ENCODE measurements around the gene STARD10. TPM values are rescaled to one million over a fixed set of nuclear protein-coding genes. Genes with fewer than 3 reads are reported as not detected.

Gene STARD10
- total RNA-seq, 2 donors from 2014 or later = 8.0 to 11.9 TPM

DNA sequence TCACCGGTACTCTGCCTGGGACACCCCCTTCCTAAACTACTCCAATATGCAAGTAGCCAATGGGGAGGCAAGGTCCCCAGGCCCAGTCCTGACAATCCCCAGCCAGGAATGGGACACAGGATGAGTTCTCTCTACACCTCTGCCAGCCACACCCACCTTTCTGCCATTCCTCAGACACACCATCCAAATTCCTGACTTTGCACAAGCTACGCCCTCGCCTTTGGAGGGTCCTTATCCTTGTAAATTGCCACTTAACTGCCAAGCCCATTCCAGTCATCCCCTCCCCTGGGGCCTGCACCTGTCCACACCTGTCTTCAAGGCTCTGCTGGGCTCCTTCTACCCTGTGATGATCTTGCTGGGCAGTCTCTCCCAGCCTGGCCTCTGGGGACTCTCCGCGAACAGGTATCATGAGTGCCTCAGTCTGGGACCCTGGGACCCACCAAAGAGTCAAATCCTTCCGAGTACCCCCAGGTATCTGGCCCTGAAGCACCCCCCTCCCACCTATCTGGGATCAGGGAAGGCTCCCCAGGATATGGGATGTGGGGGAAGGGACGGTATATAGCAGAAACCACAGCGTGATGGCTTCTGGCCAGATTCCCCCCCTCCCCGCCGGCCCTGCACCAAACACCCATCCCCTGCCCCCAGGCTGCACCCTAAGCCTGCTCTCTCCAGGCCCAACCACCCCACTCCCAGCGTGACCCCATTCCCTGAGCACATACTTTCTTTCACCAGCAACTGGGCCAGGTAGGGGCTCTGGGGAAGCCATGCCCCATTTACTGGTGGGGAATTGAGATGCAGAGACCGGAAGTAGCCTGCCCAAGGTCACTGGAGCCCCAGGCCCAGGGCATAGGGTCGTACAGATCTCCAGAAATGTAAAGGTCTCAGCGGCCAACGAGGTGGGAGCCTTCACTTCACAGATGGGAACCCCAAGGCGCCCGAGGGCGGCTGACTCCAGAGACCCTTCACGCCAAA, 42.4 kb downstream of the STARD10 start:
- DNase-seq (ENCODE audit: low spot score in 2 of 2) (peak in 1 of 2 donors; percentile 20), ATAC-seq (peak in 1 of 2 donors; percentile 1)
- H3K36me3 Mint-ChIP-seq = no peaks in the 10 kb centered on the region
- H3K27ac Mint-ChIP-seq = peak overlapping the region; percentile 82 to 87
- no peaks in the 10 kb centered on the region for H3K9me3 Mint-ChIP-seq

DNA sequence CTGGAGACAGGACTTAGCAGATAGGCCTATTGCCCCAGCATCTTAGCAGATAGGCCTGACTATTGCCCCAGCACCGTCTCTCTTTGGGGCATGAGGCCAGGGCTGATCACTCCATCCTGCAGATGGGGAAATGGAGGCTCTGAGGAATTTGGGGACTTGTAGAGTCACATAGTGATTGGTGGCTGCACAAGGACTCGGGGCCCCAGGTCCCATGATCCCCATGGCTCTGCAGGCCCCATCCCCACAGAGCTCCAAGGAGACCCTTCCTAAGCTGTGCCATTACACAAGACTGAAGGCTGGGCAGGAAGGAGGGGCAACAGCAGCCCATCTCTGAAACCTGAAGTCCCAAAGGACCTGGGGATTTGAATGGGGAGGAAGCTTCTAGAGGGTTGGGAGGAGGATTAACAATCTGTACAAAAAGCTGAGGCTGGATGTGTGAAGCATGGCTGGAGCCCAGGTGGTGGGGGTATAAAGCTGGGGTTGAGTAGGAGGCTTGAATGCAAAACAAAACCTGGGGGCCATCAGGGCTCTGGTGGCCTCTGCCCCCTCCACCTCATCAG, 43.2 kb downstream of the STARD10 start:
- Mint-ChIP-seq H3K9me3 (no peaks in the 10 kb centered on the region), H3K27ac (peak overlapping the region in 1 of 2 donors; percentile 87), H3K36me3 (no peaks in the 10 kb centered on the region)
- ATAC-seq = no peak
- no peak for DNase-seq (ENCODE audit: low spot score in 2 of 2)

DNA sequence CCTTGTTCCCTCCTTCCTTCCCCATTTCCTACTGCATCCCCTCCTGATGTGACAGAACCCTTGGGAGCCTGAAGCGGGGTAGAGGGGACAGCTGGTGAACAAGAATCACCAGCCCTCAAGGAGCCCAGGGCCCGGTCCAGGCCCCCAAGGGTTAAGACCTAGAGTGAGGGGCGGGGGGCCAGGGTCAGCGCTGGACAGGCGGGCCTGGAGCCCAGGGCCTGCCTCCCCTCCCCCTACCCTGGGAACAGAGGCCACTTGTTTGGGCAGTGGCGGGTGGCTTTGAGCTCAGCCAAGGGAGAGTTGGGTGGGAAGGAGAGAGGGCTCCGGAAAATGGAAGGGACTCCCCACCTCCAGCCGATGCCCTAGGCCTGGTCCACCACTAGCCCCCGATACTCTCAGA, 43.8 kb downstream of the STARD10 start:
- no peaks in the 10 kb centered on the region for H3K9me3 Mint-ChIP-seq
- no peak for ATAC-seq
- H3K36me3 Mint-ChIP-seq = no peaks in the 10 kb centered on the region
- no peak overlapping the region for H3K27ac Mint-ChIP-seq
- DNase-seq (ENCODE audit: low spot score in 2 of 2) = no peak

DNA sequence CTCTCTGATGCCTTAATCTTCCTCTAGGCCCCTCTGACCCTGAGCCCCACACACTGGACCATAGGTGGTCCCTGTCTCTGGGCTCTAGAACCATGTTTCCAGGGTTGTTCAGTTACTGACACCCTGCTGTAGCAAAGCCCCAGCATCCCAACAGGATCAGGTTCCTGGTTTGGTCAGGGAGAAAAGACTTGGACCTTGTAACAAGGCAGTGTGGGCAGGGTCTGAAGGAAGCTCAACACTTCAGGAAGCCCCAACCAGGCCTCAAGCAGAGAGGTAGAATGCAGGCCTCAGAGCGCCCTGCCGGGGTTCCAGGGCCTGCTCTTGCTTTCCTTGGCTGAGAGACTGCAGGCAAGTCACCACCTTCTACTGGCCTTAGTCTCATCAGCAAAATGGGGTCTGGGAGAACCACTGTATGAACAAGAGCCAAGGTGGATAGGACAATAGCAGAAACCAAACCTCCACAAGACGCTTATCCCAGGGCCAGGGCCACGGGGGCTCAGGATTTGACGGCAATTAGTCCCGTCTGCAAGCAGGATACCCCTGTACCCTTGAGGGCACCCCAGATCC, 46.5 kb downstream of the STARD10 start:
- Mint-ChIP-seq H3K27ac (no peak overlapping the region), H3K9me3 (no peaks in the 10 kb centered on the region), H3K36me3 (no peaks in the 10 kb centered on the region)
- no peak for DNase-seq (ENCODE audit: low spot score in 2 of 2)
- ATAC-seq = no peak

DNA sequence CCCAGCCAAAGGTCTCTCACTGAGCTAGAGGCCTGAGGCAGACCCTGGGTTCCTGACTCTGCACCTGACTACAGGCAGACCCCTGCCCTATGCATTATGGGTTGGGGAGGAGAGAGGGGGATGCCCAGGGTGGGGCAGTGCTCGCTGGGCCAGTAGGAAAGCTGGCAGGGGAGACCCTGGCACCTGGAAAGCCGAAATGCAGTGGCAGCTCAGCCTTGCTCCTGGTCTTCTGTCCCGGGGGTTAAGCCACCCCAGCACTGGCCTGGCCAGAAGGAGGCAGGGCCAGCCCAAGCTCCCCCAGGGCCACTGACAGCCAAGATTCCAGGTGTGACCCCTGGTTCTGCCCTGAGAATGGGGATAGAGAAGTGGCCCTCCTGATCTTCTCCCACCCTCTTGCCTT, 47.0 kb downstream of the STARD10 start:
- no peak for DNase-seq (ENCODE audit: low spot score in 2 of 2)
- Mint-ChIP-seq H3K9me3 (no peaks in the 10 kb centered on the region), H3K36me3 (no peaks in the 10 kb centered on the region), H3K27ac (no peak overlapping the region)
- no peak for ATAC-seq

DNA sequence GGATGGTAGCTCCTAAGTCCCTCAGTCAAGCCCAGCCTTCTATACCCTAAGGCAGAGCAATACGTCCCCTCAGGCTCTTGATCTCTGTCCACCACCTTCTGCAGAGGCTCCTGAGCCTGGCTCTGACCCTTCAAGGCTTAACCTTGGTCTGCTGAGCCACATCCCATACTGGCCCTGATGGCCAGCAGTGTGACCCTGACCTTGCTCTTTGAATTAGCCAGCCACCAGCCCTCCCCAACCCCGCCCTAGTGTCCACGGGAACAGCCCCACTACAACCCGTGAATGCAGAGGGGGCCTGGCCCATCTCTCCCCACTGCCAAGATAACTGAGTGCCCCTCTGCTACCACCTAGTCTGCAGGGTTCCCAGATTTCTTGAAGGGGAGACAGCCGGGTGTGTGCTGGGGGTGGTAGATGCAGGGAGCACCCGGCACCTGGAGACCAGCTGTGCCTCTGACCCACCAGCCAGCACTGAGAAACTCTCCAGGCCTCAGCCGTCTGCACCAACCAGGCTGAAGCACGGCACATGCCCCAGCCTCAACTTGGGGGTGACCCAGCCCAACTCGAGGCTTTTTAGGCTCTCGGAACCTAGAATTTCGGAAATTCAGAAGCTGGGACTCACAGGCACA, 47.8 kb downstream of the STARD10 start:
- no peak for ATAC-seq
- Mint-ChIP-seq H3K9me3 (no peaks in the 10 kb centered on the region), H3K27ac (no peak overlapping the region), H3K36me3 (no peaks in the 10 kb centered on the region)
- DNase-seq (ENCODE audit: low spot score in 2 of 2) = no peak

DNA sequence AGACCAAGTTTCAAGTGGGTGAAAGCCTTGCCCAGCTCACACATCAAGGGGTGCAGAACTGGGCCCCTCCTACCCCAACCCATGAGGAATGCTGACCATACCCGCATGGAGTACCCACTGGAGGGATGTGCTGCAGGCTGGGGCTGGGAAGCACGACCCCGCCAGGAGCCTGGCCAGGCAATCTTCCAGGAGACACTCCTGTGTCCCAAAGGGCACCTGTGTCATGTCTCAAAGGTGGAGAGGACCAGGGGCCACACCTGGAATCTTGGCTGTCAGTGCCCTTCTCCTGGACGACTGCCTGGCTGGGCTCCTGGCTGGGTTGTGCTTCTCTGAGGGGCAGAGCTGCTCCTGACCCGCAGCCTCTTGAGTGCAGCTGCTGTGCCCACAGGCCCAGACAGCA, 48.3 kb downstream of the STARD10 start:
- Mint-ChIP-seq H3K36me3 (no peaks in the 10 kb centered on the region), H3K27ac (no peak overlapping the region), H3K9me3 (no peaks in the 10 kb centered on the region)
- ATAC-seq = no peak
- DNase-seq (ENCODE audit: low spot score in 2 of 2) = no peak

DNA sequence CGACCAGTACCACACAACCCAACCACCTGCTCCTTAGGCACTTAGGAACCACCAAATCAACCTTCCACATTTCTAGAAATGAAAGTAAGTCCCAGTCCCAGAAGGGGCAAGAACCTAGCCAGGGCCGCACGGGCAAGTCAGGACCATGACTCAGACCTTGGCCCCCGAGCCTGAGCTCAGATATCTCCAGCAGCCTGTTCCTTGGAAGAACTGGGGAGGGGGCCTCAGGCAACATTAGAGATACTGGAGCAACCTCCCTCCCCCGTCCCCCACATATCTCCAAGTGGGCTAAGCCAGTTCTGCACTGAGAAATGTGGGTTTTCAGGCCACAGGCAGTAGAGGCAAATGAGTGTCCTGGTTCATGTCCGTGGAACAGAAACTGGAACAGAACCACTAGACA, 49.4 kb downstream of the STARD10 start:
- peak overlapping the region in 1 of 2 donors; percentile 69 for H3K27ac Mint-ChIP-seq
- H3K9me3 Mint-ChIP-seq = no peaks in the 10 kb centered on the region
- no peaks in the 10 kb centered on the region for H3K36me3 Mint-ChIP-seq
- ATAC-seq (no peak), DNase-seq (ENCODE audit: low spot score in 2 of 2) (no peak)

DNA sequence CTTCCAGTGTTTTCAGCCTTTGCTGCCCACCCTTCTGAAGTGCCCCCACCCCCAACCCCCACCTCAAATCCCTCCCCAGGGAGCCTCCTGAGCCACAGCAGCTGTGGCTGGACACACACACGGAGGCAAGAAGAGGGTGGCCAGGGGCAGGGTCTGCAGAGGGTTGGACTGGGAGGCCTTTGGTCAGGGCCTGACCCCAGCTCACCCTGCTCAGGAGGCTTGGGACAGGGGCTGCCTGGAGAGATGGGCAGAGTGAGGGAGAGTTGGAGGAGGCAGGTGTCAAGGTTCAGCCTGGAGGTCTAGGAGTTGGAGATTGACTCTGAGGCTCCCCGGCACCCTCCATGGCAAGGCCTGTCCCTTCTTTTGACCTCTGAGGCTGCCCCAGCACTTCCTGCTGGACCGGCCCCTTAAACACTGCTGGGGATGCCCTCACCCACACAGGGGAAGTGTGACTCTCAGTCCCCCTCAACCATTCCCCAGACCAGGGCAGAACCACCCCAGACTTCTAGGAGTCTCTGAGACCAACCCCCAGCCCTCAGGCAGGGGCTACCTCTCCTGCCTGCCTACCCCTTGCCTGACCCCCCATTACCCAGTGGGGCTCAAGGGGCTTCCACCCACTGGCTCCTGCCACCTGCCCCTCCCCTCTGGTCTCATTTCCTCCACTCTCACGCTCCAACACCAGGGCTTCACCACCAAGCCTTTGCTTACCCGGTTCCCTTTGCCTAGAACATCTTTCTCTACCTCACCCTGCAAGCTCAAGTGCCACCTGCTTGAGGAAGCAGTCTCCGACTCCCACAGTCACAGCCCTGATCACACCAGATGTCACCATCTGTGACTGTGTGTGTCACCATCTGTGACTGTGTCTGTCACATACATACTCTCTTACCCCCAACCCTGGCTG, 50.3 kb downstream of the STARD10 start:
- ATAC-seq (peak in 1 of 2 donors; percentile 41), DNase-seq (ENCODE audit: low spot score in 2 of 2) (no peak)
- Mint-ChIP-seq H3K9me3 (no peaks in the 10 kb centered on the region), H3K36me3 (no peaks in the 10 kb centered on the region), H3K27ac (peak overlapping the region; percentile 81 to 93)

DNA sequence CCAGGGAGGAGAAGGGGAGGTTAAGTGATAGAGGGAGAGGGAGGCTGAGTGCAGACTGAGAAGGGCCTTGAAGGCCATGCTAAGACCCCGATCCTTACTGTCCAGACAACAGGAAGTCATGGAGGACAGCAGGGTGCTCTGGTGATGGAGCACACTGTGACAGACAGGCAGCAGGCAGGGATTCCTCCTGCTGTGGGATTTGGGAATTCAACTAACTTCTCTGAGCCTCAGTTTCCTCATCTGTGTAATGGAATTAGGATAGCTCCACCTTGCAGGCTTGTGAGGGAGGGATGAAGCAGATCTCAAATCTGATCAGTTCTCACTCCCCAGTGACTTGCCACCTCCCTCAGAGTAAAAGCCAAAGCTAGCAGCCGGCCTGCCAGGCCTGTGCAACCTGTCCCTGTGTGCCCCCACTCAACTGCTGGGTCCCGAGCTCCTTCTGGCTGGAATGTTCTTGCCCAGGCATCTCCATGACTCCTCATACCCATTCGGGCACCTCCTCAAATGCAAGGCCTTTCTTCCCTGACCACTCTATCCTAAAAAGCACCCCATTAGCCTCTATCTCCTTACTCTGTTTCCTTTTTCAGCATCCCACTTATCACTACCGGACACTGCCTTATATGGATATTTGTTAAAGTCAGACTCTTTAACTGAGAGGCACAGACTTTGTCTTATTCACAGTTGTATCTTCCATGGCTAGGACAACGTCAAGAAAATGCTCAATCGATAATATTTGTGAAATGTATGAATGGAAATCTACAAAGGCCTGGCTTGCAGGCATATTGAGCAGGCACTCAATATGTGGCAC, 51.1 kb downstream of the STARD10 start:
- no peaks in the 10 kb centered on the region for H3K36me3 Mint-ChIP-seq
- no peaks in the 10 kb centered on the region for H3K9me3 Mint-ChIP-seq
- ATAC-seq = no peak
- no peak for DNase-seq (ENCODE audit: low spot score in 2 of 2)
- peak overlapping the region; percentile 93 for H3K27ac Mint-ChIP-seq

DNA sequence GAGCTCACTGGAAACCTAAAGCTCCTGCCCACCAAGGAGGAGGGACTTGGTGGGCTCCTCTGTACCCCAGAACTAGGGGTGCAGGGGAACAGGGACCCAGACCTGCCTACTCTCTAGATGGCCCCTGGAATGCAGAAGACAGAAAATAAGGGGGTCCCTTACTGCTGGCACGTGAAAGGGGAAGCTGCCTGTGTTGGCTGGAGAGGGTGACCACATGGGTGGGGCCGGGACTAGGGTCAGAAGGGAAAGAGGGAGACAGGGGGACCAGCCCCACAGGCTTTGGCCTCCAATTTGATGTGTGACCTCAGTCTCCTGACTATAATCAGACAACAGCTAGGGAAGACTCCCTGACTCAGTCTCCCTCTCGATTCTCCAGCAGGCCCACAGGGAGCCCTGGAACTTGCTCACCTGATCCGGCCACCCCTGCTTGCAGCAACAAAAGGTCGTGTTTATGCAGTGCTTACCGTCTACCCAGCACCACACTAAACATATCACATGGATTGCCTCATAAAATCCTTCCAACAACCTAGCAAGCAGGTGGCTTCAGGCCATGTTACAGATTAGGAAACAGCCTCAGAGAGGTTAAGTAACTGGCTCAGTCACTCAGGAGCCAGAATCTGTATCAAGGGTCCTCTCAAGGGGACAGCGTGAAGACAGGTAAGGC, 51.9 kb downstream of the STARD10 start:
- no peaks in the 10 kb centered on the region for H3K36me3 Mint-ChIP-seq
- H3K9me3 Mint-ChIP-seq = no peaks in the 10 kb centered on the region
- ATAC-seq (no peak), DNase-seq (ENCODE audit: low spot score in 2 of 2) (no peak)
- peak overlapping the region; percentile 93 for H3K27ac Mint-ChIP-seq

DNA sequence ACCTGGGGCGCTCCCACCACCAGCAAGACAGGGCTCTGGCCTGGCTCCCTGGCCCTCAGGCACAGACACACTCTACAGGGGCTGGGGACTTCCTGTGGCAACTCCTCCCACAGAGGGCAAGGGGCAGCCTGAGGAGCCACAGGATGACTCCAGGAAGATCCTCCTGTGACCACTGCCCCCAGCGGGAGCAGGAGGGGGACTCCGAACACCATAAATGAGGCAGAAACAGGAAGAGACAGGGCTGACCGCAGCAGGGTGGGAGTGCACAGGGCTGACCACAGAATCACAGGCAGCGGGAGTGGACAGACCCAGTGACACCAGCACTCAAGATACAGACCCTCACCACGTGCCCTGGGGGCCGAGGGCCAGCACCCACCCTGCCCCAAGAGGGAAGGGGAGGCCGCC, 52.4 kb downstream of the STARD10 start:
- Mint-ChIP-seq H3K27ac (peak overlapping the region; percentile 93 to 94), H3K9me3 (no peaks in the 10 kb centered on the region), H3K36me3 (no peaks in the 10 kb centered on the region)
- ATAC-seq (no peak), DNase-seq (ENCODE audit: low spot score in 2 of 2) (no peak)

DNA sequence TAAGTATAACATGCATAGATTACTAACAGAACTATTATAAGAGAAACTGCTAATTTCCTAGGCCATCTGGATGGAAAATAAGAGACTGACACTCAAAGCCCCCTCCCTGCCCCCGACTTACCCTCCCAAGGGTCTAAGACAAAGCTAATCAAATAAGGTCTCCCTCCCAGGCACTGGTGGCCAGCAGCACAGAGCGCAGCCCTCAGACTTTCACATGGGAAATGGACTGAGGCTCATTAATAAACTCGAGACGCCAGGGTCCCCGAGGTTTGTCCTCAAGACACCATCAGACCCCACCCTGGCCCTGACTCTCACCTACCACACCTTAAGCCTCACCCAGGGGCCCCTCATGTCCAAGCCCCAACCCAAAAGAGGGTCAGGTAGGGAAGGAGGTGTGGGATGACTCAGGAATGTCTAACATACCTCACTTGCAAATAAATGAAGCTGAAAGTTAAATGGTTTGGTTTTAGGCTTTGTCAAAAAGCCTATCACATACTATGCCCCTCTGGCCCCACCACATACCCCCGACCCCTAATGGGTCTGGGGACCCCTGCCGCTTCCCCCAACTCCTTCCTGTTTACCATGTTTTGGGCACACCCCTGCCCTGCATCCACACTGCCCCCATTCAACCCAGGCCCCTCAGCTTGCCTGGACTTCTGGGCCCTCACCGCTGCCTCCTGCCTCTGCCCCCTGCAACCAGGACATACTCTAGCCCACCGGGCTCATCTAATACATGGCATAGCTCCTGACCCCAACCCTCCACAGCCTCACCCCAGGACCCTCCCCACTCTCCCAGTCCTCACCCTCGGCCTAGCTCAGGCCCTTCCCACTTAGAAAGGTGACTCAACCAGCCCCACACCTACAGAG, 53.1 kb downstream of the STARD10 start:
- DNase-seq (ENCODE audit: low spot score in 2 of 2) = no peak
- Mint-ChIP-seq H3K27ac (peak overlapping the region; percentile 93 to 94), H3K9me3 (no peaks in the 10 kb centered on the region), H3K36me3 (no peaks in the 10 kb centered on the region)
- no peak for ATAC-seq

DNA sequence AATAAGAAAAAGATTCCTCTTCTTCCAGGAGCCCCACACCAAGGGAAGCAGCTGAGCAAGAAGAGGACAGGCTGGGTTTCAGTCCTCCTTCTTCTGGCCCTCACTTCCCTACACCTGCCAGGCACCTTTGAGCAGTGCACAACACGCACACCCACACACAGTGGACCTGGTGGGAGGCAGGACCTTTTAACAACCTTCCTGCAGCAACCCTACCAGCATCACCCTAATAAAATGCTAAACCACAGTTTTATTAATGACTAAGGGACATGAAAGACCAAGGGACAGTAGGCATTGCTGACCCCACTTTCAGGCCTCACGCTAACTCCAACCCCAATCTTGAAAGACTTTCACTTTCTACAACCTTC, 53.8 kb downstream of the STARD10 start:
- H3K27ac Mint-ChIP-seq = peak overlapping the region; percentile 89 to 93
- no peaks in the 10 kb centered on the region for H3K36me3 Mint-ChIP-seq
- no peak for DNase-seq (ENCODE audit: low spot score in 2 of 2)
- no peaks in the 10 kb centered on the region for H3K9me3 Mint-ChIP-seq
- ATAC-seq = no peak
